Lower leg skin (tissue), 3 donors: ENCODE data around the gene MCM5.

ENCODE experiments used
- POLR2A ChIP-seq, 2 donors: fragments of 450-650 bp; IDR thresholded peaks; one replicate each; pipeline ENCODE4 v1.6.1; 2016 to 2017; ENCODE audit warnings: antibody characterized with exemption in 2 of 2, mild to moderate bottlenecking in 1 of 2, moderate library complexity in 1 of 2
- TF ChIP-seq, protein P1 (sequence below), 3 donors: fragments of 450-650 bp; IDR thresholded peaks; one replicate each; pipeline ENCODE4 v1.5.1; 2016; ENCODE audit warnings: antibody characterized with exemption in 3 of 3, mild to moderate bottlenecking in 3 of 3, moderate library complexity in 2 of 3

DNA sequence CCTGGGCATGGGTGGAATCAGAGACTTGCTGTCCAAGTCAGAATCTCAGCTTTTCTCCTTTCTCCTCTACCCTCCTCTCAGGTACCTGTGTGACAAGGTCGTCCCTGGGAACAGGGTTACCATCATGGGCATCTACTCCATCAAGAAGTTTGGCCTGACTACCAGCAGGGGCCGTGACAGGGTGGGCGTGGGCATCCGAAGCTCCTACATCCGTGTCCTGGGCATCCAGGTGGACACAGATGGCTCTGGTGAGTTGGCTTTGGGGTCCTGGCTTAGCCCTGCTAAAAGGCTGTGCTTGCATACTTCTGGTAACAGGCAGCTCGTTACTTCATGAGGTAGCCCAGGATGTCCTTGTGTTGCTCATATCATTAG is 10.7 kb downstream of the MCM5 start:
- TF ChIP-seq, protein P1, sequence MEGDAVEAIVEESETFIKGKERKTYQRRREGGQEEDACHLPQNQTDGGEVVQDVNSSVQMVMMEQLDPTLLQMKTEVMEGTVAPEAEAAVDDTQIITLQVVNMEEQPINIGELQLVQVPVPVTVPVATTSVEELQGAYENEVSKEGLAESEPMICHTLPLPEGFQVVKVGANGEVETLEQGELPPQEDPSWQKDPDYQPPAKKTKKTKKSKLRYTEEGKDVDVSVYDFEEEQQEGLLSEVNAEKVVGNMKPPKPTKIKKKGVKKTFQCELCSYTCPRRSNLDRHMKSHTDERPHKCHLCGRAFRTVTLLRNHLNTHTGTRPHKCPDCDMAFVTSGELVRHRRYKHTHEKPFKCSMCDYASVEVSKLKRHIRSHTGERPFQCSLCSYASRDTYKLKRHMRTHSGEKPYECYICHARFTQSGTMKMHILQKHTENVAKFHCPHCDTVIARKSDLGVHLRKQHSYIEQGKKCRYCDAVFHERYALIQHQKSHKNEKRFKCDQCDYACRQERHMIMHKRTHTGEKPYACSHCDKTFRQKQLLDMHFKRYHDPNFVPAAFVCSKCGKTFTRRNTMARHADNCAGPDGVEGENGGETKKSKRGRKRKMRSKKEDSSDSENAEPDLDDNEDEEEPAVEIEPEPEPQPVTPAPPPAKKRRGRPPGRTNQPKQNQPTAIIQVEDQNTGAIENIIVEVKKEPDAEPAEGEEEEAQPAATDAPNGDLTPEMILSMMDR (IDR thresholded peaks at IDR 0.05), result no peak
- TF ChIP-seq POLR2A (IDR thresholded peaks at IDR 0.05), result no peak
